ENCODE data around the gene FUNDC1.

Gene FUNDC1

DNA sequence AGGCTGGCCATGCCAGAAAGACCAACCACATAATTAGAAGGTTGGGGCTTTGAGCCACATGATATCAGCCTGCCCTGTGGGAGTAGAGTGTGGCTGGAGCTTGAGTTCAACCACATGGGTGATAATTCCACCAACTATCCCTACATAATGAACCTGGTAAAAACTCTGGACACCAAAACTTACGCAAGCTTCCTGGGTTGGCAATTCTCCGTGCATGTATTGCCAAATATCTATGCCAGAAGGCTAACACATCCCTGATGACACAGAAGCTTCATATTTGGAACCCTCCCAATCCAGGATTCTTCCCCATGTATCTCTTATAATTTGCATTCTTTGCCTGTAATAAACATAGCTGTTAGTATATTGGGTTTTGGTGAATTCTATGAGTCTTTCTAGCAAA, 68.2 kb downstream of the FUNDC1 start:
- no peak for DNase-seq

All from bone marrow (tissue), 2 donors.